Measurements from ENCODE around the gene PCBP2.

PCBP2 gene

DNA sequence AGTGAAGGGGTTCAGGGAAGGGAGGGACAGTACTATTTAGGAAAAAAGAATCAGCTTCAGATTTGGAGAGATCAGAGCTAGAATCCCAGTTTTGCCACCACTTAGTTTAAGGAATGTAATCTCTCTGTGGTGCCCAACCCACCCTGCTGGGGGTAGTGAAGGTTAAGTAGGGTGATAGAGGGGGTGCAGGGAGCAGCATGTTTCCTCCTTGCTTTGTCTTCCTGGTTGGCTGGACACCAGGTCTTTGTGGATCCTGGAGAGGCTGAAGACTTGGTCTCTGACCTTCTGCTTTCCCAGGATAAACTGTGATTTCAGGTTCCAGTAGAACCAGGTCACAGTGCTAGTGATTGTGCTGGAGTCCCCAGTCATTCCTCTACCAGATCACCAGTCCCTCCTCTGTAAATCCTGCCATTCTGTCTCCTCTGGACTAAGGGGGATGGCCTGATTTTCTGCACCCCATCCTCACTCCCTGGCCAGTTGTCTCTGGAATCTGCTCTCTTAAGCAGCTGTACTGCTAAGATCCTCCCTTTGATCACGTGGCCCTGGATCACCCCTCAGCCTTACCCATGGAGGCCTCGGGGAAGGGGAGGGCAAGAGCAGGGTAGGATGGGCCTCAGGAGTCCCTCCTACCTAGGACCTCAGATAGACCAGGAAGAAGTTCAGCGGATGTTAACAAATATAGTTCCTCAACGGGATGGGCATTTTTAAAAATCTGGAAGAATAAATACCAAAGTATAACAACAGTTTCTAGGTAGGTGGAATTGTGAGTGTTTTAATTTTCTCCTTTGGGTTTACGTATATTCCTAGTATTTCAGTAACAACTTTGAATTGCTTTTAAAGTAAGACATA lies 44.2 kb downstream of the PCBP2 start:
- peak; percentile 87 for DNase-seq

- no peak for DNase-seq
Measured at GRCh38 chr12:53496752-53497032, 44.8 kb downstream of the PCBP2 start.

DNA sequence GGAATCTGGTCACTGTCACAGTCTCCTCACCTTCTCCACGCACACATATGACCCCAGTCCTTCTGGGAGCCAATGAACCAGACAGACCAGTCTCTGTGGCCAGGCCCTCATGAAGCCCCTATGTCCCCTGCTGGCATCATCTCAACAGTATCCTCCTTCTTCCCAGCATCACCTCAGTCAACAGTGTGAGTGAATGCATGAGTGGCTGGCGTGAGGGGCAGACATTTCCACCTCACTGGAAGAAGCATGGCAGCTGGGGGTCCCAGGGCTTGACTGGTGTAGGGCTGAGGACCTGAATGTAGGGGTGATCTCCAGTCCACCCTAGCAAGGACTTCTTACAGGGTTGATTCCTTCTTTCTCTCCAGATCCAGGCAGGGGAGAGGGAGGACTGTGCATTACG lies 45.6 kb downstream of the PCBP2 start:
- no peak for DNase-seq

GRCh38 chr12:53498235-53498630 lies 46.3 kb downstream of the PCBP2 start:
- no peak for DNase-seq

GRCh38 chr12:53499266-53500141 lies 47.6 kb downstream of the PCBP2 start, which contains the start of gene MAP3K12:
Gene MAP3K12, minus strand, starts transcription at chr12:53499458. Its CDS starts 12,067 bp downstream, at chr12:53487391.
- DNase-seq = peak; percentile 75

DNA sequence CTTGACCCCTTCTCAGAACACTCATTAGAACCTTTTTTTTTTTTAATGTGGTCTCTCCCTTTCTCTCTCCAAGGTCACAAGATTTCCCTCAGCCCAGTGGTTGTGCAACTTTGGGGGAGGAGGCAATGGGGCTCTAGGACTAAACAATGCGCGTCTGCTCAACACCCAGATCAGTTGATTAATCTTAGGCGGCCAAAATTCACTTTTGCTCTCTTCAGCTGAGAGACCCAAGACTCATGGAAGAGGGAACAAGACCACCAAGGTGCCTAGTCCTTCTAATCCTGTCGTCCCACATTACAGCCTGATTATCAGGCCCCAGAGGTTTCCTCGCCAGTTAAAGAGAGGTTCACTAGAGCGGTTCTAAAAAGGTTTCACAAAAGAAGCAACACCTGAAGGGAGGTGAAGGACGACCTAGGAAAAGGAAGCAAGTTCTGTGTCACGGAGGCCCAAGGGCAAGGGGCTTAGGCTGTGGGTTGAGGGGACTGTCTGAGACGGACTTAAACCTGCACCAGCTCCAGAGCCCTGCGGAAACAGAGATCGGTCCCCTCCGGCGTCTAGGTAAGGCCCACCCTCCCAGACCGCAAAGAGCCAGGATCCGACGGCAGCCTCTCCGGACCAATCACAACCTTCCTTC lies 48.4 kb downstream of the PCBP2 start:
- peak; percentile 63 for DNase-seq

- peak; percentile 100 for DNase-seq
Measured at GRCh38 chr12:53500776-53501614, 49.1 kb downstream of the PCBP2 start, which contains the start of gene TARBP2. Gene TARBP2, plus strand, starts transcription at chr12:53501283. Its CDS starts 126 bp downstream, at chr12:53501409.

GRCh38 chr12:53501615-53502181 lies 49.8 kb downstream of the PCBP2 start:
- no peak for DNase-seq

- no peak for DNase-seq
Measured at GRCh38 chr12:53502331-53502730, 50.4 kb downstream of the PCBP2 start.

GRCh38 chr12:53502983-53503728 lies 51.3 kb downstream of the PCBP2 start:
- no peak for DNase-seq

DNA sequence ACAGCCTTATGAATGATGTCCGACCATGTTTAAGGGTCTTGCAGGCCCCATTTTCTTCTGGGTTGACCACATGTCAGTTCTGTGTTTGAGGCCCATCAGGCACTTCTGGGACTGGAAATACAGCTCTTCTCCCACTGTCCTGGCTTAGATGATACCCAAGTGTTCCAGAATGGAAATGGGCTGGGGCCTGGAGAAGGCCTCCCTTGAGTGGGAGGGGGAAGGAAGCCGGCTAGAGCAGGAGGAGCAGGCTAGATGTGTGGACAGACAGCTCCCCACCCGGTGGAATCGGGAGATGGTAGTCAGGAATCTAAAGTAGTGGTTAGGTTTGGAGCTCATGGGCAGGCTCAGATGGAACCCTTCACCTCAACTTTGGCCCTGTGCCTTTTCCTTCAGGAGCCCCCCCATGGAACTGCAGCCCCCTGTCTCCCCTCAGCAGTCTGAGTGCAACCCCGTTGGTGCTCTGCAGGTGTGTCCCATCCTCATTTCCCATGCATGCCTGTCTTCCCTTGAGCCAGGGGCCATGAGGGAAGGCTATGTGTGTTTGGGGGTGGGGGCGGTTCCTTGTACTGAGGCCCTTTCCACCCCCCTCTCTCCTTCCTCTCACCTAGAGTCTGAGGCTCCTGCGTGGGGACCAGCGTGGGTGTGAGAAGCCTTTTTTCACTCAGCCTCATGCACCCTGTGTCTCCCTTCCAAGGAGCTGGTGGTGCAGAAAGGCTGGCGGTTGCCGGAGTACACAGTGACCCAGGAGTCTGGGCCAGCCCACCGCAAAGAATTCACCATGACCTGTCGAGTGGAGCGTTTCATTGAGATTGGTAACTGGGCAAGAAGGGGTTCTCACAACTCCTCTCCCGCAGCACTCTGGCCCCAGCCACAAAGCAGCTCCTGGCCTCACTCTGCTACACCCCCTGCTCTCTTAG lies 52.4 kb downstream of the PCBP2 start:
- DNase-seq = no peak

GRCh38 chr12:53505086-53505485 lies 53.2 kb downstream of the PCBP2 start:
- DNase-seq = peak; percentile 62

GRCh38 chr12:53505555-53506449 lies 53.9 kb downstream of the PCBP2 start:
- peak; percentile 68 for DNase-seq

- DNase-seq = no peak
Measured at GRCh38 chr12:53506450-53506785, 54.5 kb downstream of the PCBP2 start.

DNA sequence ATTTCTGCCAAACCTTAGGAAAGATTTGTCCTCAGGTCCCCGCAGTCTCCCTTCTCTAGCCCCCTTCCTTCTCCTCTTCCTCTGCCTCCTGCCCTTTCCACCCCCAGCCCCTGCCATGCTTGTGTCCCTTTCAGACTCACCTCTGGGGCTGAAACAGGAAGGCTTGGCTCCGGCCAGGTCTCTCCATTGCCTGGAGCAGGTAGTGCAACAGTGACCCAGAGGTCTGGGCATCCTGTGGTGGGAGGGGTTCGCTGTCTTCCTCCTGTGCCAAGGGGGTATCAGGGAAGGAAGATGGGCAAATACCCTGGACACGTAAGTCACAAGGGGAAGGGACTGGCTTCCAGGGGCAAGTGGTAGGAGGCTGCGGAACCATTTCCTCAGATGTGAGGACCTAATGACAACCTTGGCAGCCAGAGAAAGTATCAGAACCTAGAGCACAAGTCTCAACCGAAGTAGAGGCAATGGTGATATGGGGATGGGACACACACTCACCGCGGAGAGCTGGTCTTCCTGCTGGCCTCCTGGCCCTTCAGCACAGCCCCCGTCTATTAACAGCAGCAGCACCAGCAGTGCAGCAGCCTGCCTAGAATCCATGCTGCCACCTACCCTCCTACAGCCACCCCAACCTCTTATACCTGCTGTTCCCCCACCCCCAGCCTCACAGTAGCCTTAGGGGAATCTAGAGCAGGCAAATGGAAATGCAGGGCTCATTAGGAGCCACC lies 55.1 kb downstream of the PCBP2 start, which contains the start of gene NPFF:
Gene NPFF, minus strand, starts transcription at position 604 of the 722 bp plus-strand sequence. Its CDS starts 10 bp downstream, at position 594.
- DNase-seq = no peak

GRCh38 chr12:53507603-53507885 lies 55.6 kb downstream of the PCBP2 start:
- no peak for DNase-seq

DNA sequence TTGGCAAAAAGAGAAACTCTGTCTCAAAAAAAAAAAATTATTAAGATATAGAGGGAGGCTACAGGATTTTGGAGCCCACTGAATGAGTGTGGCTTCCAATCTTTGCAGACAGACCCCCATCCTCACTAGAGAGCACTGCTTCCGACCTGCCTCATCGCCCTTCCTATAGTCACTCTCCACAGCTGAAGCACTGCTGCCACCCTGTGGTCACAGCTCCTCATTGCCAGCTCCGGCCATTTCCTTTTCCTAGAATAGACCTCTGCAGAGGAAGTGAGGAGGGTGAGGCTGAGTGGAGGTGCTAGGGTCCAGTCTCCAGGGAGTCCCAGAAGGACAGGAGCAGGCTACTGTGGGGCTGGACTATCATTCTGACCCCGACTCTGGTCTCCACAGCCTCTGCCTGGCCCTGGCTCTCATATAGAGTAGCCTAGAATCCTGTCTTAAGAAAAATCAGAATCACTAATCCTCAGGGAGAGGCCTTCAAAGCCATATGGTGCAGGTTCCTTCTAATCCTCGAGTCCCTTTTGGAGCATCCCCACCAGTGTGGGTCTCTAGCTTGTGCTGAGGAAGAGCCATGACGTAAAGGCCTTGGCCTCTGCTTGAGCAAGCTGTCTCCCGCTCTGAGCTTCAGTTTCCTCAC lies 56.8 kb downstream of the PCBP2 start:
- DNase-seq = peak; percentile 79

- DNase-seq = no peak
Measured at GRCh38 chr12:53510181-53510812, 58.4 kb downstream of the PCBP2 start.
